ENCODE results near the gene SLMAP. TPM values are rescaled to one million over a fixed set of nuclear protein-coding genes. Genes with fewer than 3 reads are reported as not detected.

The SLMAP gene
- total and polyA plus RNA-seq, 2 of the 13 experiments (the other 11 are each of a cell fraction or from before 2014, with no cell fraction given) = 24.0 to 48.3 TPM

DNA sequence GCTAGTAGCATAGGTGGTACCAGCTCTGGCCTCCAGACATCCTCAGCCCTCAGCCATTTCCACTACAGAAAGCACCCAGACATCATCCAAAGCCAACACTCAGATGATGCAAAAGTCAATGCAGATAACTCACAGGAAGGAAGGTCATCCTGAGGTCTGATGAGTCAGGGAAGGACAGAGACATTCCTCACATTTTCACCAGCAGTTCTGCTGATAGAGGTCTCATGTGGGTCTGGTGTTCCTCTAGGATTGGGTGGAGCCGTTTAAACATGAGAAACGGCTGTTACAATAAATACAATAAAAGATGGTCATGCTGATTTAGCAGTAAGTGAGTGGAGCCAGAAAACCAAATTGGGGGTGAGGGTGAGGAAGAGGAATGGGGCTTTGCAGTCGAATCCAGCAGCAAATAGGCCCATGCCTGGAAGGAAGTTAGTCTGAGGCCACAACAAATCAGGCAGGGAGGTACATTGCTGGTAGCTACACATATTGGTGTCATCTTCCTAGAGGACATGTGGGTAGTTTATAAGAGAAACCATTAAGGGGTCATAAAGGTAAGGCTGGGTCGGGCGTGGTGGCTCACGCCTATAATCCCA is 218.8 kb downstream of the SLMAP start (continued):
- TF ChIP-seq HMG20B (CRISPR knock-in tag; conservative IDR thresholded peaks at IDR 0.05) = peak; percentile 67; the same call in 1 of the 2 replicates
- TF ChIP-seq RBAK (CRISPR knock-in tag; IDR thresholded peaks at IDR 0.05) = no peak
- TF ChIP-seq, protein P1, sequence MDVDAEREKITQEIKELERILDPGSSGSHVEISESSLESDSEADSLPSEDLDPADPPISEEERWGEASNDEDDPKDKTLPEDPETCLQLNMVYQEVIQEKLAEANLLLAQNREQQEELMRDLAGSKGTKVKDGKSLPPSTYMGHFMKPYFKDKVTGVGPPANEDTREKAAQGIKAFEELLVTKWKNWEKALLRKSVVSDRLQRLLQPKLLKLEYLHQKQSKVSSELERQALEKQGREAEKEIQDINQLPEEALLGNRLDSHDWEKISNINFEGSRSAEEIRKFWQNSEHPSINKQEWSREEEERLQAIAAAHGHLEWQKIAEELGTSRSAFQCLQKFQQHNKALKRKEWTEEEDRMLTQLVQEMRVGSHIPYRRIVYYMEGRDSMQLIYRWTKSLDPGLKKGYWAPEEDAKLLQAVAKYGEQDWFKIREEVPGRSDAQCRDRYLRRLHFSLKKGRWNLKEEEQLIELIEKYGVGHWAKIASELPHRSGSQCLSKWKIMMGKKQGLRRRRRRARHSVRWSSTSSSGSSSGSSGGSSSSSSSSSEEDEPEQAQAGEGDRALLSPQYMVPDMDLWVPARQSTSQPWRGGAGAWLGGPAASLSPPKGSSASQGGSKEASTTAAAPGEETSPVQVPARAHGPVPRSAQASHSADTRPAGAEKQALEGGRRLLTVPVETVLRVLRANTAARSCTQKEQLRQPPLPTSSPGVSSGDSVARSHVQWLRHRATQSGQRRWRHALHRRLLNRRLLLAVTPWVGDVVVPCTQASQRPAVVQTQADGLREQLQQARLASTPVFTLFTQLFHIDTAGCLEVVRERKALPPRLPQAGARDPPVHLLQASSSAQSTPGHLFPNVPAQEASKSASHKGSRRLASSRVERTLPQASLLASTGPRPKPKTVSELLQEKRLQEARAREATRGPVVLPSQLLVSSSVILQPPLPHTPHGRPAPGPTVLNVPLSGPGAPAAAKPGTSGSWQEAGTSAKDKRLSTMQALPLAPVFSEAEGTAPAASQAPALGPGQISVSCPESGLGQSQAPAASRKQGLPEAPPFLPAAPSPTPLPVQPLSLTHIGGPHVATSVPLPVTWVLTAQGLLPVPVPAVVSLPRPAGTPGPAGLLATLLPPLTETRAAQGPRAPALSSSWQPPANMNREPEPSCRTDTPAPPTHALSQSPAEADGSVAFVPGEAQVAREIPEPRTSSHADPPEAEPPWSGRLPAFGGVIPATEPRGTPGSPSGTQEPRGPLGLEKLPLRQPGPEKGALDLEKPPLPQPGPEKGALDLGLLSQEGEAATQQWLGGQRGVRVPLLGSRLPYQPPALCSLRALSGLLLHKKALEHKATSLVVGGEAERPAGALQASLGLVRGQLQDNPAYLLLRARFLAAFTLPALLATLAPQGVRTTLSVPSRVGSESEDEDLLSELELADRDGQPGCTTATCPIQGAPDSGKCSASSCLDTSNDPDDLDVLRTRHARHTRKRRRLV (CRISPR knock-in tag; IDR thresholded peaks at IDR 0.05) = no peak
- no peak for TF ChIP-seq PCBP1 (IDR thresholded peaks at IDR 0.05; ENCODE audit: borderline replicate concordance, low read depth, low read length)
- TF ChIP-seq ATM (IDR thresholded peaks at IDR 0.05; ENCODE audit: borderline replicate concordance) = no peak
- TF ChIP-seq TARDBP (CRISPR knock-in tag; IDR thresholded peaks at IDR 0.05) = no peak
- TF ChIP-seq ZNF556 (CRISPR knock-in tag; IDR thresholded peaks at IDR 0.05; ENCODE audit: borderline replicate concordance) = no peak
- 0 out of 2 replicates have a peak, but pooled peaks have one; percentile 18 for TF ChIP-seq FOXK2 (IDR thresholded peaks at IDR 0.05)
- TF ChIP-seq, protein P2, sequence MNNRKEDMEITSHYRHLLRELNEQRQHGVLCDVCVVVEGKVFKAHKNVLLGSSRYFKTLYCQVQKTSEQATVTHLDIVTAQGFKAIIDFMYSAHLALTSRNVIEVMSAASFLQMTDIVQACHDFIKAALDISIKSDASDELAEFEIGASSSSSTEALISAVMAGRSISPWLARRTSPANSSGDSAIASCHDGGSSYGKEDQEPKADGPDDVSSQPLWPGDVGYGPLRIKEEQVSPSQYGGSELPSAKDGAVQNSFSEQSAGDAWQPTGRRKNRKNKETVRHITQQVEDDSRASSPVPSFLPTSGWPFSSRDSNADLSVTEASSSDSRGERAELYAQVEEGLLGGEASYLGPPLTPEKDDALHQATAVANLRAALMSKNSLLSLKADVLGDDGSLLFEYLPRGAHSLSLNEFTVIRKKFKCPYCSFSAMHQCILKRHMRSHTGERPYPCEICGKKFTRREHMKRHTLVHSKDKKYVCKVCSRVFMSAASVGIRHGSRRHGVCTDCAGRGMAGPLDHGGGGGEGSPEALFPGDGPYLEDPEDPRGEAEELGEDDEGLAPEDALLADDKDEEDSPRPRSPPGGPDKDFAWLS (CRISPR knock-in tag; IDR thresholded peaks at IDR 0.05; ENCODE audit: borderline replicate concordance) = no peak
- TF ChIP-seq, protein P3, sequence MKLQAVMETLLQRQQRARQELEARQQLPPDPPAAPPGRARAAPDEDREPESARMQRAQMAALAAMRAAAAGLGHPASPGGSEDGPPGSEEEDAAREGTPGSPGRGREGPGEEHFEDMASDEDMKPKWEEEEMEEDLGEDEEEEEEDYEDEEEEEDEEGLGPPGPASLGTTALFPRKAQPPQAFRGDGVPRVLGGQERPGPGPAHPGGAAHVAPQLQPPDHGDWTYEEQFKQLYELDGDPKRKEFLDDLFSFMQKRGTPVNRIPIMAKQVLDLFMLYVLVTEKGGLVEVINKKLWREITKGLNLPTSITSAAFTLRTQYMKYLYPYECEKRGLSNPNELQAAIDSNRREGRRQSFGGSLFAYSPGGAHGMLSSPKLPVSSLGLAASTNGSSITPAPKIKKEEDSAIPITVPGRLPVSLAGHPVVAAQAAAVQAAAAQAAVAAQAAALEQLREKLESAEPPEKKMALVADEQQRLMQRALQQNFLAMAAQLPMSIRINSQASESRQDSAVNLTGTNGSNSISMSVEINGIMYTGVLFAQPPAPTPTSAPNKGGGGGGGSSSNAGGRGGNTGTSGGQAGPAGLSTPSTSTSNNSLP (IDR thresholded peaks at IDR 0.05; ENCODE audit: low read depth, low read length) = peak; percentile 64; the same call in 1 of the 2 replicates
- TF ChIP-seq, protein P4, sequence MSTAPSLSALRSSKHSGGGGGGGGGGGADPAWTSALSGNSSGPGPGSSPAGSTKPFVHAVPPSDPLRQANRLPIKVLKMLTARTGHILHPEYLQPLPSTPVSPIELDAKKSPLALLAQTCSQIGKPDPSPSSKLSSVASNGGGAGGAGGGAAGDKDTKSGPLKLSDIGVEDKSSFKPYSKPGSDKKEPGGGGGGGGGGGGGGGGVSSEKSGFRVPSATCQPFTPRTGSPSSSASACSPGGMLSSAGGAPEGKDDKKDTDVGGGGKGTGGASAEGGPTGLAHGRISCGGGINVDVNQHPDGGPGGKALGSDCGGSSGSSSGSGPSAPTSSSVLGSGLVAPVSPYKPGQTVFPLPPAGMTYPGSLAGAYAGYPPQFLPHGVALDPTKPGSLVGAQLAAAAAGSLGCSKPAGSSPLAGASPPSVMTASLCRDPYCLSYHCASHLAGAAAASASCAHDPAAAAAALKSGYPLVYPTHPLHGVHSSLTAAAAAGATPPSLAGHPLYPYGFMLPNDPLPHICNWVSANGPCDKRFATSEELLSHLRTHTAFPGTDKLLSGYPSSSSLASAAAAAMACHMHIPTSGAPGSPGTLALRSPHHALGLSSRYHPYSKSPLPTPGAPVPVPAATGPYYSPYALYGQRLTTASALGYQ (CRISPR knock-in tag; IDR thresholded peaks at IDR 0.05) = no peak
- TF ChIP-seq, protein P5, sequence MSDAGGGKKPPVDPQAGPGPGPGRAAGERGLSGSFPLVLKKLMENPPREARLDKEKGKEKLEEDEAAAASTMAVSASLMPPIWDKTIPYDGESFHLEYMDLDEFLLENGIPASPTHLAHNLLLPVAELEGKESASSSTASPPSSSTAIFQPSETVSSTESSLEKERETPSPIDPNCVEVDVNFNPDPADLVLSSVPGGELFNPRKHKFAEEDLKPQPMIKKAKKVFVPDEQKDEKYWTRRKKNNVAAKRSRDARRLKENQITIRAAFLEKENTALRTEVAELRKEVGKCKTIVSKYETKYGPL (CRISPR knock-in tag; IDR thresholded peaks at IDR 0.05) = no peak
- TF ChIP-seq SP5 (CRISPR knock-in tag; IDR thresholded peaks at IDR 0.05; ENCODE audit: borderline replicate concordance, low read depth) = peak; percentile 47; the same call in 1 of the 2 replicates
